Common myeloid progenitor, CD34-positive (primary cell): ENCODE measurements around the gene UVRAG.
A peak's percentile ranks its signal among the peaks of the same experiment; 100 is the strongest.

Experiments
- CTCF ChIA-PET: fragments of 350-600 bp; sonication (Branson Sonifier 250); formaldehyde crosslinking; loops from one replicate; lab custom pipeline; 2021; ENCODE audit warnings: antibody characterized with exemption; lab: Charles Lee
- POLR2A ChIA-PET: fragments of 350-600 bp; sonication (Branson Sonifier 250); formaldehyde crosslinking; loops from one replicate; lab custom pipeline; 2021; ENCODE audit warnings: antibody characterized with exemption; lab: Charles Lee
- DNase-seq, 3 donors: peaks; one replicate each; pipeline versions ENCODE4 v3.0.0 to v3.0.0-alpha.2; 2013
- H3K27ac ChIP-seq, 2 experiments: 1 replicate in 1 of 2; 2 replicates in 1 of 2; pipeline ENCODE4 v1.7.0; 2013; ENCODE audit warnings: inconsistent platforms in 2 of 2, low read length in 2 of 2, mild to moderate bottlenecking in 2 of 2, low read depth in 1 of 2, moderate library complexity in 1 of 2; ENCODE audit not compliant: severe bottlenecking in 2 of 2, insufficient read depth in 1 of 2, poor library complexity in 1 of 2
- H3K27me3 ChIP-seq, 5 experiments: replicated peaks in 2 of 5; 1 replicate in 3 of 5; 2 replicates in 2 of 5; pipeline versions ENCODE4 v1.6.1 to v1.7.0; 2013; ENCODE audit warnings: low read length in 4 of 5, mild to moderate bottlenecking in 2 of 5, moderate library complexity in 2 of 5, inconsistent platforms in 1 of 5; ENCODE audit not compliant: insufficient read depth in 5 of 5, control insufficient read depth in 4 of 5
- H3K36me3 ChIP-seq, 4 experiments: 1 replicate in 2 of 4; 2 replicates in 2 of 4; pipeline versions ENCODE4 v1.6.1 to v1.7.0; 2013; ENCODE audit warnings: low read length in 3 of 4, control low read depth in 1 of 4, mild to moderate bottlenecking in 1 of 4; ENCODE audit not compliant: control insufficient read depth in 4 of 4, insufficient read depth in 4 of 4
- H3K4me1 ChIP-seq, 4 experiments: 1 replicate in 3 of 4; 2 replicates in 1 of 4; pipeline versions ENCODE4 v1.6.1 to v1.7.1; 2013; ENCODE audit warnings: low read length in 3 of 4, mild to moderate bottlenecking in 3 of 4, control low read depth in 1 of 4, inconsistent platforms in 1 of 4, moderate library complexity in 1 of 4; ENCODE audit not compliant: control insufficient read depth in 4 of 4, insufficient read depth in 4 of 4; ENCODE audit errors: control extremely low read depth in 1 of 4
- H3K4me3 ChIP-seq, 7 experiments: 1 replicate in 4 of 7; 2 replicates in 3 of 7; pipeline versions ENCODE4 v1.5.1 to v1.7.0; 2013; ENCODE audit warnings: mild to moderate bottlenecking in 7 of 7, low read length in 6 of 7, moderate library complexity in 6 of 7, inconsistent platforms in 2 of 7, low read depth in 2 of 7, control low read depth in 1 of 7; ENCODE audit not compliant: insufficient read depth in 4 of 7, control insufficient read depth in 1 of 7; ENCODE audit errors: extremely low read depth in 1 of 7
- H3K9me3 ChIP-seq, 5 experiments: 1 replicate in 4 of 5; 2 replicates in 1 of 5; pipeline versions ENCODE4 v1.6.1 to v1.7.1; 2013; ENCODE audit warnings: low read length in 4 of 5, mild to moderate bottlenecking in 2 of 5, inconsistent platforms in 1 of 5, low read depth in 1 of 5, moderate library complexity in 1 of 5; ENCODE audit not compliant: control insufficient read depth in 4 of 5, insufficient read depth in 2 of 5; ENCODE audit errors: control extremely low read depth in 1 of 5
- WGBS: methylation state at CpG from one replicate; pipeline ENCODE4 v1.1.5; 2013; ENCODE audit not compliant: insufficient coverage; 5-methylcytosine and 5-hydroxymethylcytosine counted together

Gene UVRAG

GRCh38 chr11:76026281-76026680 lies 211.3 kb downstream of the UVRAG start:
- POLR2A ChIA-PET, result interaction anchor here (0.7 kb wide), 1 partner anchor 81 kb away, joined by 3 read pairs; no protein-coding TSS in a partner anchor
- Histone ChIP-seq H3K36me3 (peaks cover 2 to 16% (median 10%) of the 10 kb centered on the region in 4 experiments), H3K9me3 (peaks cover 0 to 16% (median 3%) of the 10 kb centered on the region in 5 experiments), H3K4me3 (no peak overlapping the region), H3K27ac (no peak overlapping the region), H3K4me1 (peaks cover 2 to 24% (median 16%) of the 10 kb centered on the region in 4 experiments), H3K27me3 (no peaks in the 10 kb centered on the region)
- DNase-seq, result no peak
- CTCF ChIA-PET, result no interaction called here

- peaks cover 2 to 12% (median 8%) of the 10 kb centered on the region in 4 experiments for H3K36me3 ChIP-seq
- H3K4me1 ChIP-seq, result peaks cover 2 to 24% (median 16%) of the 10 kb centered on the region in 4 experiments
- H3K4me3 ChIP-seq, result no peak overlapping the region
- CTCF ChIA-PET, result no interaction called here
- no CpG with 5 or more reads among the region's 1 CpG for WGBS
- POLR2A ChIA-PET, result no interaction called here
- H3K27me3 ChIP-seq, result no peaks in the 10 kb centered on the region
- no peak for DNase-seq
- peaks cover 0 to 16% (median 3%) of the 10 kb centered on the region in 5 experiments for H3K9me3 ChIP-seq
- H3K27ac ChIP-seq, result no peak overlapping the region
These were observed 211.9 kb downstream of the UVRAG start for GRCh38 chr11:76026862-76027261.

GRCh38 chr11:76030286-76030685 lies 215.3 kb downstream of the UVRAG start:
- ChIA-PET POLR2A (no interaction called here), CTCF (interaction anchor here (0.9 kb wide), 1 partner anchor 17 kb away, joined by 3 read pairs; no protein-coding TSS in a partner anchor)
- Histone ChIP-seq H3K4me1 (peaks cover 0 to 6% (median 5%) of the 10 kb centered on the region in 4 experiments), H3K9me3 (peaks cover 0 to 13% (median 3%) of the 10 kb centered on the region in 5 experiments), H3K27me3 (no peaks in the 10 kb centered on the region), H3K27ac (no peak overlapping the region), H3K36me3 (peaks cover 2 to 11% (median 7%) of the 10 kb centered on the region in 4 experiments), H3K4me3 (no peak overlapping the region)
- WGBS, result 100% methylated on average over 5 of the region's 5 CpGs
- no peak for DNase-seq

GRCh38 chr11:76030968-76031590 lies 216.1 kb downstream of the UVRAG start:
- DNase-seq, result no peak
- Histone ChIP-seq H3K27ac (no peak overlapping the region), H3K36me3 (peaks cover 0 to 11% (median 7%) of the 10 kb centered on the region in 4 experiments), H3K4me1 (no peaks in the 10 kb centered on the region), H3K9me3 (peaks cover 0 to 13% (median 3%) of the 10 kb centered on the region in 5 experiments), H3K27me3 (no peaks in the 10 kb centered on the region), H3K4me3 (no peak overlapping the region)
- ChIA-PET POLR2A (no interaction called here), CTCF (interaction anchor here (0.9 to 1.0 kb wide), 2 partner anchors 18 to 88 kb away, joined by 3 read pairs; no protein-coding TSS in a partner anchor)
- WGBS, result 80% methylated on average over 1 of the region's 1 CpG

- CTCF ChIA-PET, result no interaction called here
- DNase-seq, result no peak
- POLR2A ChIA-PET, result interaction anchor here (0.6 kb wide), 1 partner anchor 11 kb away, joined by 3 read pairs; no protein-coding TSS in a partner anchor
- no peak overlapping the region for H3K4me3 ChIP-seq
- H3K4me1 ChIP-seq, result no peaks in the 10 kb centered on the region
- peaks cover 0 to 10% (median 0%) of the 10 kb centered on the region in 5 experiments for H3K9me3 ChIP-seq
- no peak overlapping the region for H3K27ac ChIP-seq
- no peaks in the 10 kb centered on the region for H3K27me3 ChIP-seq
- peaks cover 0 to 12% (median 5%) of the 10 kb centered on the region in 4 experiments for H3K36me3 ChIP-seq
These were observed 218.7 kb downstream of the UVRAG start for GRCh38 chr11:76033699-76034098.

GRCh38 chr11:76035020-76035419 lies 220.0 kb downstream of the UVRAG start:
- H3K9me3 ChIP-seq, result no peaks in the 10 kb centered on the region
- DNase-seq, result peak in 2 of 3 donors; percentile 14 to 28
- H3K36me3 ChIP-seq, result peaks cover 0 to 4% (median 2%) of the 10 kb centered on the region in 4 experiments
- H3K27me3 ChIP-seq, result no peaks in the 10 kb centered on the region
- ChIA-PET CTCF (no interaction called here), POLR2A (no interaction called here)
- H3K4me3 ChIP-seq, result no peak overlapping the region
- H3K4me1 ChIP-seq, result no peaks in the 10 kb centered on the region
- 100% methylated on average over 2 of the region's 2 CpGs for WGBS
- no peak overlapping the region for H3K27ac ChIP-seq

- ChIA-PET POLR2A (no interaction called here), CTCF (no interaction called here)
- no peak overlapping the region for H3K4me3 ChIP-seq
- no peak overlapping the region for H3K27ac ChIP-seq
- no peaks in the 10 kb centered on the region for H3K9me3 ChIP-seq
- no peak for DNase-seq
- H3K27me3 ChIP-seq, result no peaks in the 10 kb centered on the region
- H3K36me3 ChIP-seq, result peaks cover 0 to 4% (median 3%) of the 10 kb centered on the region in 4 experiments
- H3K4me1 ChIP-seq, result no peaks in the 10 kb centered on the region
These were observed 223.6 kb downstream of the UVRAG start for GRCh38 chr11:76038608-76039007.
